Calu3 (cell line): Measurements from ENCODE around the gene GPR18. TPM values are rescaled to one million over a fixed set of nuclear protein-coding genes. Genes with fewer than 3 reads are reported as not detected.

ENCODE experiments used
- BruUV-seq: library from RNA; stranded (reverse); fragments of 400-500 nt; replicated peaks from 2 replicates; lab custom pipeline; 2021; lab: Mats Ljungman, UMichigan
- CTCF ChIA-PET: fragments of 300-600 bp; sonication (Branson Sonifier 250); formaldehyde crosslinking; loops from one replicate; lab custom pipeline; 2022; ENCODE audit warnings: antibody characterized with exemption; lab: Charles Lee
- DNase-seq: peaks from one replicate; pipeline ENCODE4 v3.0.0; 2022
- H3K27ac Mint-ChIP-seq: one replicate; pipeline ENCODE4 v1.8.0; 2022; ENCODE audit warnings: mixed read lengths; ENCODE audit not compliant: unreplicated experiment
- H3K27me3 Mint-ChIP-seq: one replicate; pipeline ENCODE4 v1.8.0; 2022; ENCODE audit warnings: mixed read lengths; ENCODE audit not compliant: unreplicated experiment
- H3K36me3 Mint-ChIP-seq: one replicate; pipeline ENCODE4 v1.8.0; 2022; ENCODE audit warnings: mild to moderate bottlenecking, moderate library complexity, mixed read lengths; ENCODE audit not compliant: insufficient read depth, unreplicated experiment
- H3K4me1 Mint-ChIP-seq: one replicate; pipeline ENCODE4 v1.8.0; 2022; ENCODE audit warnings: mild to moderate bottlenecking, low read depth, mixed read lengths; ENCODE audit not compliant: unreplicated experiment
- H3K4me3 Mint-ChIP-seq: one replicate; pipeline ENCODE4 v1.8.0; 2022; ENCODE audit warnings: mild to moderate bottlenecking, low read depth, moderate library complexity, mixed read lengths; ENCODE audit not compliant: unreplicated experiment
- H3K9me3 Mint-ChIP-seq: one replicate; pipeline ENCODE4 v1.8.0; 2022; ENCODE audit warnings: low read depth, mixed read lengths; ENCODE audit not compliant: unreplicated experiment
- CTCF ChIP-seq: fragments of 200-600 bp; IDR thresholded peaks from one replicate; pipeline ENCODE4 v1.8.0; 2022; ENCODE audit warnings: antibody characterized with exemption; ENCODE audit not compliant: unreplicated experiment
- intact Hi-C: fragments of 100-400 bp; cut with micrococcal nuclease; formaldehyde crosslinking; loops from one replicate; pipeline ENCODE4 v1.10.0; 2022; ENCODE audit not compliant: unreplicated experiment
- total RNA-seq: library from RNA; stranded (reverse); gene quantifications from 2 replicates; pipeline ENCODE4 v1.2.3, GENCODE V29; 2022

The GPR18 gene
- total RNA-seq, 1 experiment from 2014 or later, result not detected

GRCh38 chr13:99279637-99280036, 21.5 kb upstream of the GPR18 start:
- Mint-ChIP-seq H3K4me1 (peaks cover 12% of the 10 kb centered on the region), H3K4me3 (no peak overlapping the region), H3K27me3 (no peaks in the 10 kb centered on the region), H3K36me3 (peaks cover 5% of the 10 kb centered on the region), H3K9me3 (no peaks in the 10 kb centered on the region), H3K27ac (peak overlapping the region; percentile 25)
- DNase-seq, result no peak
- no peak for TF ChIP-seq CTCF
- no TSS peak for BruUV-seq
- CTCF ChIA-PET, result interaction anchor here (0.7 to 1.3 kb wide), 2 partner anchors 10 to 234 kb away, joined by 3 to 4 read pairs; no protein-coding TSS in a partner anchor
- intact Hi-C loops, result no loop called here

GRCh38 chr13:99278843-99279242, 20.7 kb upstream of the GPR18 start:
- Mint-ChIP-seq H3K9me3 (no peaks in the 10 kb centered on the region), H3K27me3 (no peaks in the 10 kb centered on the region), H3K4me3 (no peak overlapping the region), H3K36me3 (peaks cover 5% of the 10 kb centered on the region), H3K4me1 (peaks cover 12% of the 10 kb centered on the region), H3K27ac (no peak overlapping the region)
- intact Hi-C loops, result no loop called here
- BruUV-seq, result no TSS peak
- no peak for DNase-seq
- CTCF ChIA-PET, result interaction anchor here (0.7 kb wide), 1 partner anchor 233 kb away, joined by 3 read pairs; no protein-coding TSS in a partner anchor
- TF ChIP-seq CTCF, result no peak

- BruUV-seq, result no TSS peak
- no peak overlapping the region for H3K4me3 Mint-ChIP-seq
- H3K4me1 Mint-ChIP-seq, result peaks cover 12% of the 10 kb centered on the region
- no peak overlapping the region for H3K27ac Mint-ChIP-seq
- no peaks in the 10 kb centered on the region for H3K9me3 Mint-ChIP-seq
- peaks cover 5% of the 10 kb centered on the region for H3K36me3 Mint-ChIP-seq
- no peak for TF ChIP-seq CTCF
- intact Hi-C loops, result no loop called here
- CTCF ChIA-PET, result no interaction called here
- H3K27me3 Mint-ChIP-seq, result no peaks in the 10 kb centered on the region
- DNase-seq, result no peak
Measured at GRCh38 chr13:99278200-99278599, 20.0 kb upstream of the GPR18 start.

- Mint-ChIP-seq H3K9me3 (no peaks in the 10 kb centered on the region), H3K27me3 (no peaks in the 10 kb centered on the region), H3K27ac (no peak overlapping the region), H3K4me1 (peaks cover 12% of the 10 kb centered on the region), H3K36me3 (peaks cover 5% of the 10 kb centered on the region), H3K4me3 (no peak overlapping the region)
- CTCF ChIA-PET, result no interaction called here
- DNase-seq, result no peak
- BruUV-seq, result no TSS peak
- intact Hi-C loops, result no loop called here
- no peak for TF ChIP-seq CTCF
Measured at GRCh38 chr13:99277629-99278028, 19.4 kb upstream of the GPR18 start.
